Prostate gland (tissue), 2 donors: ENCODE measurements around the gene SLC25A36.

Source experiments
- CTCF ChIP-seq, 4 experiments: fragments of 200-600 bp in 2 of 4; fragments of 450-650 bp in 2 of 4; sonication (generic) in 2 of 4; IDR thresholded peaks; 1 replicate in 3 of 4; 2 replicates in 1 of 4; pipeline ENCODE4 v1.5.1; 2016 to 2019; ENCODE audit warnings: antibody characterized with exemption in 4 of 4, mild to moderate bottlenecking in 2 of 4, moderate library complexity in 2 of 4
- POLR2AphosphoS5 ChIP-seq: sonication (generic); formaldehyde crosslinking; IDR thresholded peaks from one replicate; pipeline ENCODE4 v1.6.1; 2017; ENCODE audit warnings: antibody characterized with exemption

DNA sequence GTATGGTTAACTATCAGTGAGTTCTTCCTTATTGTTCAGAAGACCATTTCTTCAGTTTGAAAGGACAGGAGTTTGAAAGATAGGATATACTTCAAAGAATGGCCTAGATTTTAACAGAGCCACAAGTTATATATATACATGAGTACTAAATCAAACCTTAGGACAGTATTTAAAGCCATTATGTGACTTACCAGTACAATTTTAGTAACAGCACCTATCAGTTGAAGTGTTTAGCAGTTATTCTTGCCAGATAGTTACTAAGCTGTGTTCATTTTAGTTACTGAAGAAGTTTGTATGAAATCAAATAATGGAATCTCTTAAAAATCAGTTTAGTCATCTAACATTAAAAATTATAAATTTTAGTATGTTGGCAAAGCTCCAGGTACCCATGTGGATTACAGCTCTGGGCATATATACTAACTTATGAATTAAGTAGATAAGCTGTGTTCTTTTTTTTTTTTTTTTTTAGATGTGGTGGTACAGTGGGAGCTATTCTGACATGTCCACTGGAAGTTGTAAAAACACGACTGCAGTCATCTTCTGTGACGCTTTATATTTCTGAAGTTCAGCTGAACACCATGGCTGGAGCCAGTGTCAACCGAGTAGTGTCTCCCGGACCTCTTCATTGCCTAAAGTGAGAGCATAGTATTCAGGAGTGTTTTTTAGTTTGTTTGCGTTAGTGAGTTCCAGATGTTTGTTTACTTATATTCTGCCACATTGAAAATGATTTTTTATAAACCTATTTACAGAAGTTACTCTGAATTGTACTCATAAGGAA, 14.6 kb downstream of the SLC25A36 start:
- TF ChIP-seq CTCF (IDR thresholded peaks at IDR 0.05) (no peak), POLR2AphosphoS5 (no peak)
